D721Med (cell line): ENCODE data around the gene MCM6.

ENCODE experiments used
- DNase-seq: peaks from one replicate; pipeline ENCODE4 v3.0.0; 2011; ENCODE audit warnings: low spot score; ENCODE audit not compliant: insufficient read length
- FAIRE-seq: peaks from 2 replicates; lab custom pipeline; 2011; peaks lifted over from hg19 to GRCh38; lab: Jason Lieb, UNC
- TF ChIP-seq, protein P1 (sequence below): IDR thresholded peaks from 2 replicates; pipeline ENCODE4 v1.5.1; 2012; ENCODE audit warnings: mild to moderate bottlenecking, control low read depth; ENCODE audit not compliant: insufficient read depth; ENCODE audit errors: missing control alignments

Gene MCM6

DNA sequence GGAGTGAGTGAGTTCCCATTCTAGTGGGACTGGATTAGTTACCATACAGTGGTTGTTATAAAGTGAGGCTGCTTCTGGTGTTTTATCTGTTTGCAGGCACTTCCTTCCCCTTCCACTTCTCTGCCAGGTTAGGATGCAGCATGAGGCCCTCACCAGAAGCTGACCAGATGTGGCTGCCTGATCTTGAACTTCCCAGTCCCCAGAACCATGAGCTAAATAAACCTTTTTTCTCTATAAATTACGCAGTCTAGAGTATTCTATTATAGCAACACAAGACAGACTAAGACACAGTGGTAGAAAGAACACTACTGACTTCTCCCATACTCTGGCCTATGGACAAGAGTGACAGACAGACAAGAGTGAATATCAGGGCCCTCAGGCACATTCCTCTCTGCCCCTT lies 53.4 kb downstream of the MCM6 start:
- no peak for FAIRE-seq
- DNase-seq: no peak
- TF ChIP-seq, protein P1, sequence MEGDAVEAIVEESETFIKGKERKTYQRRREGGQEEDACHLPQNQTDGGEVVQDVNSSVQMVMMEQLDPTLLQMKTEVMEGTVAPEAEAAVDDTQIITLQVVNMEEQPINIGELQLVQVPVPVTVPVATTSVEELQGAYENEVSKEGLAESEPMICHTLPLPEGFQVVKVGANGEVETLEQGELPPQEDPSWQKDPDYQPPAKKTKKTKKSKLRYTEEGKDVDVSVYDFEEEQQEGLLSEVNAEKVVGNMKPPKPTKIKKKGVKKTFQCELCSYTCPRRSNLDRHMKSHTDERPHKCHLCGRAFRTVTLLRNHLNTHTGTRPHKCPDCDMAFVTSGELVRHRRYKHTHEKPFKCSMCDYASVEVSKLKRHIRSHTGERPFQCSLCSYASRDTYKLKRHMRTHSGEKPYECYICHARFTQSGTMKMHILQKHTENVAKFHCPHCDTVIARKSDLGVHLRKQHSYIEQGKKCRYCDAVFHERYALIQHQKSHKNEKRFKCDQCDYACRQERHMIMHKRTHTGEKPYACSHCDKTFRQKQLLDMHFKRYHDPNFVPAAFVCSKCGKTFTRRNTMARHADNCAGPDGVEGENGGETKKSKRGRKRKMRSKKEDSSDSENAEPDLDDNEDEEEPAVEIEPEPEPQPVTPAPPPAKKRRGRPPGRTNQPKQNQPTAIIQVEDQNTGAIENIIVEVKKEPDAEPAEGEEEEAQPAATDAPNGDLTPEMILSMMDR: no peak

DNA sequence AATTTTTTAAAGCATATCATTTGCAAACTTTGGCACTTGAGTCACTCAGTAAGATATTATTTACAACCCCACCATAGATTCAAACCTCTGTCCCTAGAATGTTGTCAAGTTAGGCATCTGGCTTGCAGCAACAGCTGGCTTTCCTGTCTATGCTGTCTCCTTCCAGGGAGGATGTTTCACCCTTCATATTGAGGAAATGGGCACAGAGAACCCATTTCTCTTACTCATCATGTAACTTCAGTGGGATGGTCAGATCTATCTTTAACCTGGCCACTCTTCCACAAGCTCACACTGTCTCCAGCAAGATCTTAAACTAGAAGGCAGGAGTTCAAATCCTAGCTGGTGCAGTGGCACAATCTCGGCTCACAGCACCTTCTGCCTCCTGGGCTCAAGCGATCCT lies 55.1 kb downstream of the MCM6 start:
- TF ChIP-seq, protein P1: no peak
- DNase-seq (no peak), FAIRE-seq (no peak)

DNA sequence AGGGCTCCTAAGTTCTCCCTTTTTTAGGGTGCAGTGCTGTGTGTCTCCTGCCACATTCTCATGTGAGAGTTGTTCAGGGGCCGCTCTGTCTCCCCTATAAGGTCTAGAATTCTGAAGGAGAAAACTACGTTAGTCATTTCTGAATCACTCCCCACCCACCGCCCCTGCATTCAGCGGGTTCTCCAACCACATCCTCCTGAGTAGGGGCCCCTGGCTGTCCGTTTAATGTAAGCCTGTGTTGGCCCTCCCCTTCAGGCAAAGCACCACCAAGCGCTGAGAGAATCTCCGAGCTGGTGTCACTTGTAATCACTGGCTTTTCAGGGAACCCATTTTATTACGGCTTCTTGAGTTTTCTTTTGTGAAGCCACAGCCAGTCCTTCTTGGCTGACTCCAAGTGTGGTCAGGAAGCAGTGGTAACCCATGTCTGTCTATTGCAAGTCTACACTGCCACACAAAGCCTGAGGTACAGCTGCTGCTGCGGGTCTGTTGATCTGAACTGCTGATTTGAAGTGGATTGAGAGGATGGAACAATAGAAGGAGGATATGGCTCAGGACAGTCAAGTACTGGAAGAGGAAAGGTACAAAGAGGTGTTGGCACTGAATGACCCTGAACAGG lies 56.1 kb downstream of the MCM6 start:
- no peak for FAIRE-seq
- TF ChIP-seq, protein P1: no peak
- DNase-seq: no peak

DNA sequence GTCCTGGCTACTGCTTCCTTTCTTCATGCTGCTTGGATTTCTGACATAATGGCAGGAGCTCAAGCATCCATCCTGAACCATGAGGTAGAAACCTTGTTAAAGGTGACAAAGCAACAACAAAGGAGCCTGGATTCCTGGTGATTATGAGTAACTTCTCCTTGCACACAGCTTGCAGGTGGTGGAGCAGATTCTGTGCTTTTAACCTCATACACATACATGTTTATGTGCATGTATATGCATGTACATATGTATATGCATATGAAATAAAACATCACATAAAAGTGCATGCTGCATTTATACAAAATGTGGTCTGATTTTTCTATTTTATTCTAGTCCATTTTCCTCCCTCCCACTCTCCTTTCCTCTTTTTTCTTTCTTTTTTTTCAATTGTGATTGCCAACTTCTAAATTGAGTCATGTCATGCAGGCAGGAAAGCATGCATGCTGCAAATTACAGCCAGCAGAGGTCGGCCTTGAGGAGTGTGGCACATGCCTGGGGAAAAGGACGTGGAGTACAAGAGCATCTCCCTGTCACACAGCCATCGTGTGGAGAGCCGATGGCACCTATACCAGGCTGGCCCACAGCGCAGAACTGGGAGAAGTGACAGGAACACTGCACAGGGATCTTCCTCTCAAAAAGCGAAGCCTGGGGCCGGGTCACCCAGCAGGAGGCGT lies 57.2 kb downstream of the MCM6 start:
- TF ChIP-seq, protein P1: peak; percentile 38
- FAIRE-seq (no peak), DNase-seq (no peak)

DNA sequence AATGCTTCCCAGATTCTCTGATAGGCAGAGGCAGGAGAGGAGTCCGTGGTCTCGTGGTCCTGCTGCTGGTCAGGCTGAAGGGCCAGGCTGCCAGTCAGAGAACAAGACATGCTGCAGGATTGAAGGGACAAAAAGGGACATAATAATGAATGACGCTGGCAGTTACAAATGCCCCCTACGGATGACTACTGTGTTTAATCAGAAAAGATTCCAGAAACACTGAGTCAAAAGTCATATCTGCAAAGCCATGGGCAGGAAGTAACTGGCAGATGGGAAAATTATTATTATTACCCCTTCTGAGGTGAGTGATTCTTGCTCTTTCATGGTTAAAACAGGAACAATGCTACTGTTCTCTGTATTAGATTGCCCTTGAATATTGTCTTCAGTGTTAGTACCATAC lies 58.3 kb downstream of the MCM6 start:
- FAIRE-seq (no peak), DNase-seq (no peak)
- TF ChIP-seq, protein P1: no peak

DNA sequence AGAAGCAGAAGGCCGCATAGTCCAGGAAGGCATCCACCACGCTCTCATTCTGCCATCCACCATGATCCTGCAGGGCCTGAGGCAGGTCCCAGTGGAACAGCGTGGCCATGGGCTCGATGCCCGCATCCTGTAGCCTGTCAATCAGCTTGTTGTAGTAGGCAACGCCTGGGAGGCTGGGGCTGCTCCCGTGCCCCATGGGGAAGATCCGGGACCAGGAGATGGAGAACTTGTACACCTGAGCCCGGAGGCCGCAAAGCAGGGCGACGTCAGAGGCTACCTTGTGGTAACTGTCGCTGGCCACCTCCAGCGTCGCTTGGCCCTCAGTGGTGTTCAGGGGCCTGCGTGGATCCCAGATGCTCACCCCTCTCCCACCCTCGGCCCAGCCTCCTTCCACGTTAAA lies 58.8 kb downstream of the MCM6 start:
- TF ChIP-seq, protein P1: no peak
- DNase-seq (no peak), FAIRE-seq (no peak)

DNA sequence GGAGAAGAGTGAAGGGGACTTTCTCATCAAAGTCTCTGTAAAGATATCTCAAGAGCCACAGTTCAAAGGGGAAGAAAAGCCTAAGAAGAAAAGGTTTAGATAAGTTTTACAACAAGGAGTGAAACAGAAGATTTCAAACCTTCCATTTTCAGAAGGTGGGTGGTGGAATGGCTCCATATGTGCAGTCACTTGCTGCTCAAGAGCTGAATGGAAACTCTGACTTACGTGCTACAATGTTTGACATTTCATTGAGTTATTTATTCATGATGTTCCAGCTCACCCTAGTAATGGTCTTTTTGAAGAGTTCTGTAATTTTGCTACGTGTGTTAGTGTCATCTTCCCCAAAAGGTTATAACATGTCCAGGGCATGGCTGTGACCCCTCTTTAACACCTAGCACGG lies 61.0 kb downstream of the MCM6 start:
- TF ChIP-seq, protein P1: no peak
- FAIRE-seq (no peak), DNase-seq (no peak)
